Measurements from ENCODE around the gene ANKRD65. TPM values are rescaled to one million over a fixed set of nuclear protein-coding genes. Genes with fewer than 3 reads are reported as not detected.
"Not testable (repeated sequence)": the region's sequence is repeated elsewhere in the genome, so short reads cannot be mapped to it uniquely, and the experiment has no call there.

Gene ANKRD65
- total RNA-seq, 1 experiment from 2014 or later, result 0.18 TPM

- H3K36me3 ChIP-seq (ENCODE audit: low read depth, low read length); H3F3A ChIP-seq (ENCODE audit: low read length, unreplicated experiment); H3K4me1 ChIP-seq (ENCODE audit: insufficient read depth, low read length); intact Hi-C loops (cut with micrococcal nuclease); H2AFZ ChIP-seq (ENCODE audit: low read length); H4K20me1 ChIP-seq (ENCODE audit: low read length); DNase-seq; H3K79me2 ChIP-seq (ENCODE audit: low read length); H3K27me3 ChIP-seq (ENCODE audit: low read length); CTCF ChIA-PET; H3K4me2 ChIP-seq (ENCODE audit: low read length); H3K9me3 ChIP-seq (ENCODE audit: low read length); ATAC-seq; H3K27ac ChIP-seq (ENCODE audit: low read length); H3K4me3 ChIP-seq (ENCODE audit: low read length); BruUV-seq (replicated peaks); H3K9ac ChIP-seq (ENCODE audit: low read length); H3K9me2 ChIP-seq (replicated peaks; ENCODE audit: low read length): not testable (repeated sequence)
- POLR2A ChIA-PET (ENCODE audit: unreplicated experiment), result interaction anchor here (0.7 kb wide), 1 partner anchor 48 kb away, joined by 5 read pairs; no protein-coding TSS in a partner anchor
These were observed 38.1 kb upstream of the ANKRD65 start for GRCh38 chr1:1459156-1459555.

GRCh38 chr1:1456683-1457255 is 35.7 kb upstream of the ANKRD65 start:
- H3K9ac ChIP-seq (ENCODE audit: low read length); POLR2A ChIA-PET (ENCODE audit: unreplicated experiment); H3F3A ChIP-seq (ENCODE audit: low read length, unreplicated experiment); H2AFZ ChIP-seq (ENCODE audit: low read length); H4K20me1 ChIP-seq (ENCODE audit: low read length); H3K36me3 ChIP-seq (ENCODE audit: low read depth, low read length); H3K4me2 ChIP-seq (ENCODE audit: low read length); H3K9me3 ChIP-seq (ENCODE audit: low read length); DNase-seq; ATAC-seq; BruUV-seq (replicated peaks); intact Hi-C loops (cut with micrococcal nuclease); H3K4me1 ChIP-seq (ENCODE audit: insufficient read depth, low read length); H3K27me3 ChIP-seq (ENCODE audit: low read length); H3K4me3 ChIP-seq (ENCODE audit: low read length); H3K9me2 ChIP-seq (replicated peaks; ENCODE audit: low read length); H3K27ac ChIP-seq (ENCODE audit: low read length); CTCF ChIA-PET; H3K79me2 ChIP-seq (ENCODE audit: low read length): not testable (repeated sequence)

GRCh38 chr1:1455934-1456333 is 34.9 kb upstream of the ANKRD65 start:
- POLR2A ChIA-PET (ENCODE audit: unreplicated experiment); H3K4me1 ChIP-seq (ENCODE audit: insufficient read depth, low read length); H3K9me2 ChIP-seq (replicated peaks; ENCODE audit: low read length); H2AFZ ChIP-seq (ENCODE audit: low read length); H3F3A ChIP-seq (ENCODE audit: low read length, unreplicated experiment); H3K9ac ChIP-seq (ENCODE audit: low read length); H3K4me3 ChIP-seq (ENCODE audit: low read length); DNase-seq; H3K79me2 ChIP-seq (ENCODE audit: low read length); H3K27ac ChIP-seq (ENCODE audit: low read length); H3K27me3 ChIP-seq (ENCODE audit: low read length); CTCF ChIA-PET; intact Hi-C loops (cut with micrococcal nuclease); H3K36me3 ChIP-seq (ENCODE audit: low read depth, low read length); H3K9me3 ChIP-seq (ENCODE audit: low read length); H4K20me1 ChIP-seq (ENCODE audit: low read length); H3K4me2 ChIP-seq (ENCODE audit: low read length); ATAC-seq; BruUV-seq (replicated peaks): not testable (repeated sequence)

- TF ChIP-seq CTCF (conservative IDR thresholded peaks at IDR 0.05; ENCODE audit: low read depth, low read length) (no peak), EZH2phosphoT487 (IDR thresholded peaks at IDR 0.05; ENCODE audit: borderline replicate concordance, low read length) (no peak), EZH2 (IDR thresholded peaks at IDR 0.05; ENCODE audit: low read length, unreplicated experiment) (no peak)
- Histone ChIP-seq H3K9me2 (replicated peaks; ENCODE audit: low read length) (no peaks in the 10 kb centered on the region), H3K4me2 (ENCODE audit: low read length) (no peak overlapping the region), H3K27ac (ENCODE audit: low read length) (no peak overlapping the region), H3K4me3 (ENCODE audit: low read length) (no peak overlapping the region), H3K27me3 (ENCODE audit: low read length) (no peaks in the 10 kb centered on the region), H3K79me2 (ENCODE audit: low read length) (no peaks in the 10 kb centered on the region), H3K9ac (ENCODE audit: low read length) (no peak overlapping the region), H2AFZ (ENCODE audit: low read length) (no peak overlapping the region), H4K20me1 (ENCODE audit: low read length) (no peaks in the 10 kb centered on the region), H3K9me3 (ENCODE audit: low read length) (no peaks in the 10 kb centered on the region), H3F3A (ENCODE audit: low read length, unreplicated experiment) (no peaks in the 10 kb centered on the region), H3K36me3 (ENCODE audit: low read depth, low read length) (no peaks in the 10 kb centered on the region), H3K4me1 (ENCODE audit: insufficient read depth, low read length) (no peaks in the 10 kb centered on the region)
- ChIA-PET CTCF (no interaction called here), POLR2A (ENCODE audit: unreplicated experiment) (no interaction called here)
- DNase-seq (no peak), ATAC-seq (no peak)
- no TSS peak for BruUV-seq (replicated peaks)
- intact Hi-C loops (cut with micrococcal nuclease), result no loop called here
These were observed 34.3 kb upstream of the ANKRD65 start for GRCh38 chr1:1455366-1455884.

- POLR2A ChIA-PET (ENCODE audit: unreplicated experiment); CTCF ChIA-PET: not testable (repeated sequence)
These were observed 33.4 kb upstream of the ANKRD65 start for GRCh38 chr1:1454286-1455056.

More at GRCh38 chr1:1454286-1455056, 33.4 kb upstream of the ANKRD65 start:
- H3K36me3 ChIP-seq (ENCODE audit: low read depth, low read length); H3F3A ChIP-seq (ENCODE audit: low read length, unreplicated experiment); BruUV-seq (replicated peaks); H3K4me1 ChIP-seq (ENCODE audit: insufficient read depth, low read length); ATAC-seq; H3K9me3 ChIP-seq (ENCODE audit: low read length); H3K4me3 ChIP-seq (ENCODE audit: low read length); DNase-seq; H2AFZ ChIP-seq (ENCODE audit: low read length); H3K27me3 ChIP-seq (ENCODE audit: low read length); intact Hi-C loops (cut with micrococcal nuclease); H3K27ac ChIP-seq (ENCODE audit: low read length); H3K9ac ChIP-seq (ENCODE audit: low read length); H3K4me2 ChIP-seq (ENCODE audit: low read length); H4K20me1 ChIP-seq (ENCODE audit: low read length); H3K9me2 ChIP-seq (replicated peaks; ENCODE audit: low read length); H3K79me2 ChIP-seq (ENCODE audit: low read length): not testable (repeated sequence)
